Measurements from ENCODE around the gene AGXT2. TPM values are rescaled to one million over a fixed set of nuclear protein-coding genes. Genes with fewer than 3 reads are reported as not detected.

AGXT2 gene
- total RNA-seq, 6 donors from 2014 or later: not detected

- Histone ChIP-seq H3K4me3 (no peak overlapping the region), H3K27me3 (no peaks in the 10 kb centered on the region), H3K9me3 (no peaks in the 10 kb centered on the region), H3K27ac (no peak overlapping the region), H3K36me3 (no peaks in the 10 kb centered on the region), H3K4me1 (no peaks in the 10 kb centered on the region)
- no peak for ATAC-seq (ENCODE audit: low FRiP score in 2 of 2)
- no peak for TF ChIP-seq CTCF (IDR thresholded peaks at IDR 0.05)
- TF ChIP-seq POLR2AphosphoS5 (IDR thresholded peaks at IDR 0.05): no peak
- no peak for TF ChIP-seq POLR2A (IDR thresholded peaks at IDR 0.05)
- TF ChIP-seq EP300 (IDR thresholded peaks at IDR 0.05): no peak
- 67 to 90% methylated on average over 1 of the region's 1 CpG for WGBS, 2 donors
- DNase-seq: no peak
Measured at GRCh38 chr5:35048910-35049309, 1.2 kb upstream of the AGXT2 start.

DNA sequence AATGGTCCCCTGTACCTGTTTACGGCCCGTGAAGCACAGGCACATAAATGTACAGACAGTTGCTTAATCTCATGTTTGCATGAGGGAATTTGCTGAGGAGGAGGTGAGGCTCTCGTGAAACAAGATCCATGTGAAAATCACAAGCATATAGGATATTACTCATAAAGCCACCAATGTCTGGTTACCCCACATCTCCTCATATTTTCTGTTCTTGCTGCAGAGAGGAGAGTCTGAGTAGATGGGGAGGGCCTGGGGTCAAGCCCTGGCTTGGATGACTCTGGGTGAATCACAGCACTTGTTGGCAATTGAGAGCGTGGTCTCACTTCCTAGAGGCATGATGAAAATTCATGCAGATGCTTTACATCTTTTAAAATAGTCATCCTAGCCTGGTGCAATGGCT, 975 bp downstream of the AGXT2 start:
- H3K27ac ChIP-seq: no peak overlapping the region
- no peak for DNase-seq
- H3K36me3 ChIP-seq: no peaks in the 10 kb centered on the region
- 86 to 89% methylated on average over 4 of the region's 4 CpGs for WGBS, 2 donors
- no peaks in the 10 kb centered on the region for H3K9me3 ChIP-seq
- H3K4me3 ChIP-seq: no peak overlapping the region
- no peak for ATAC-seq (ENCODE audit: low FRiP score in 2 of 2)
- no peaks in the 10 kb centered on the region for H3K4me1 ChIP-seq
- TF ChIP-seq CTCF (IDR thresholded peaks at IDR 0.05) (no peak), POLR2A (IDR thresholded peaks at IDR 0.05) (no peak), POLR2AphosphoS5 (IDR thresholded peaks at IDR 0.05) (no peak), EP300 (IDR thresholded peaks at IDR 0.05) (no peak)
- no peaks in the 10 kb centered on the region for H3K27me3 ChIP-seq

- Histone ChIP-seq H3K9me3 (no peaks in the 10 kb centered on the region), H3K4me1 (no peaks in the 10 kb centered on the region), H3K4me3 (no peak overlapping the region), H3K27ac (no peak overlapping the region), H3K27me3 (no peaks in the 10 kb centered on the region), H3K36me3 (no peaks in the 10 kb centered on the region)
- DNase-seq (no peak), ATAC-seq (ENCODE audit: low FRiP score in 2 of 2) (no peak)
- TF ChIP-seq POLR2A (IDR thresholded peaks at IDR 0.05) (no peak), EP300 (IDR thresholded peaks at IDR 0.05) (no peak), CTCF (IDR thresholded peaks at IDR 0.05) (no peak), POLR2AphosphoS5 (IDR thresholded peaks at IDR 0.05) (no peak)
- WGBS, 2 donors: 43 to 52% methylated on average over 1 of the region's 1 CpG
Measured at GRCh38 chr5:35045280-35045679, 2.5 kb downstream of the AGXT2 start.

DNA sequence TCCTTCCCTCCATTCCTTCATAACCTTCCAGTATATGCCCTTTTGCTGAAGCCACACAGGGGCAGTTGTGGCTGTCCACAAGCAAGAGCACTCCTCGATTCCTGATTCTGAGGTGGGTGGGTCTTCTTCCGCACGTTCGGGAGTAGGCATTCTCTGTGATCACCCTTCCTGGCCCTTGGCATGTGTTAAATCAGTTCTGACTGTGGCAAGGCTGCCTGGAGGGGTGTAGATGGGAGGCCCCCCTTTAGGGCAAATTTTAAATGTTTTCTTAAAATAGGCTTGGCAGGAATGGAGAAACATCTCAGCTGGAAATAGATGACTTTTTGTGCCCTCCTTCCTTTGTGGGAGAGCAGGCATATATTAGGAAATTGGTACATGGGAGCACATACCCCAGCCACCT, 3.1 kb downstream of the AGXT2 start:
- 78 to 90% methylated on average over 4 of the region's 4 CpGs for WGBS, 2 donors
- Histone ChIP-seq H3K27ac (no peak overlapping the region), H3K4me3 (no peak overlapping the region), H3K4me1 (no peaks in the 10 kb centered on the region), H3K36me3 (no peaks in the 10 kb centered on the region), H3K9me3 (no peaks in the 10 kb centered on the region), H3K27me3 (no peaks in the 10 kb centered on the region)
- TF ChIP-seq POLR2A (IDR thresholded peaks at IDR 0.05) (no peak), EP300 (IDR thresholded peaks at IDR 0.05) (no peak), CTCF (IDR thresholded peaks at IDR 0.05) (no peak)
- ATAC-seq (ENCODE audit: low FRiP score in 2 of 2): no peak
- DNase-seq: no peak

- H3K27ac ChIP-seq: no peak overlapping the region
- no peak for TF ChIP-seq POLR2AphosphoS5 (IDR thresholded peaks at IDR 0.05)
- TF ChIP-seq POLR2A (IDR thresholded peaks at IDR 0.05): no peak
- TF ChIP-seq CTCF (IDR thresholded peaks at IDR 0.05): no peak
- TF ChIP-seq EP300 (IDR thresholded peaks at IDR 0.05): no peak
- H3K36me3 ChIP-seq: no peaks in the 10 kb centered on the region
- WGBS, 2 donors: 89 to 90% methylated on average over 4 of the region's 4 CpGs
- no peaks in the 10 kb centered on the region for H3K27me3 ChIP-seq
- no peak overlapping the region for H3K4me3 ChIP-seq
- DNase-seq (no peak), ATAC-seq (ENCODE audit: low FRiP score in 2 of 2) (no peak)
- no peaks in the 10 kb centered on the region for H3K4me1 ChIP-seq
- no peaks in the 10 kb centered on the region for H3K9me3 ChIP-seq
Measured at GRCh38 chr5:35042781-35043180, 5.0 kb downstream of the AGXT2 start.
